HCT116 (cell line): ENCODE data around the gene SMAP2. TPM values are rescaled to one million over a fixed set of nuclear protein-coding genes. Genes with fewer than 3 reads are reported as not detected.

ENCODE experiments used
- ATAC-seq: fragments of 200-7000 bp; cut with Tn5 transposase; 2 replicates; pipeline ENCODE4 v1.9.1; 2020; ENCODE audit warnings: mild to moderate bottlenecking, moderate library complexity
- BruUV-seq: library from RNA; stranded (reverse); fragments of 400-500 nt; replicated peaks from 2 replicates; lab custom pipeline; 2021; lab: Mats Ljungman, UMichigan
- CTCF ChIA-PET: fragments of 300-600 bp; sonication (Branson Sonifier 250); formaldehyde crosslinking; loops from one replicate; lab custom pipeline; 2021; ENCODE audit warnings: antibody characterized with exemption; lab: Charles Lee
- POLR2A ChIA-PET: fragments of 300-600, 350-600 bp; sonication (Branson Sonifier 250); formaldehyde crosslinking; loops from one replicate; lab custom pipeline; 2021; ENCODE audit warnings: antibody characterized with exemption; lab: Charles Lee
- RAD21 ChIA-PET, 2 experiments: fragments of 300-600 bp; sonication (Branson Sonifier 250); formaldehyde crosslinking; loops; one replicate each; lab custom pipeline; 2023; ENCODE audit warnings: low total read pairs in 2 of 2; ENCODE audit not compliant: uncharacterized antibody in 2 of 2, unreplicated experiment in 2 of 2, low non-redundant PET in 1 of 2; lab: Charles Lee
- DNase-seq: peaks from one replicate; pipeline ENCODE4 v3.0.0-alpha.2; 2010; ENCODE audit warnings: low read depth, low spot score
- H2AFZ ChIP-seq: fragments of 200-600 bp; shearing (Covaris generic), sonication (generic); 2 replicates; pipeline ENCODE4 v1.6.1; 2017; ENCODE audit warnings: low read depth, mixed run types, mixed read lengths, antibody characterized with exemption, low read length; ENCODE audit not compliant: poor library complexity, severe bottlenecking
- H3K27ac ChIP-seq: 2 replicates; pipeline ENCODE4 v1.5.1; 2012; ENCODE audit warnings: low read depth, low read length
- H3K27me3 ChIP-seq: fragments of 200-600 bp; sonication (generic); 2 replicates; pipeline ENCODE4 v1.6.1; 2016; ENCODE audit warnings: mixed run types, low read length, mixed read lengths; ENCODE audit not compliant: insufficient read depth
- H3K36me3 ChIP-seq, 2 experiments: fragments of 200-500 bp in 1 of 2; fragments of 200-600 bp in 1 of 2; sonication (Bioruptor generic) in 1 of 2; sonication (generic) in 1 of 2; 2 replicates each; pipeline versions ENCODE4 v1.5.1 to v1.6.1; 2014 to 2016; ENCODE audit warnings: low read length in 2 of 2, inconsistent platforms in 1 of 2, mixed read lengths in 1 of 2, mixed run types in 1 of 2; ENCODE audit not compliant: insufficient read depth in 2 of 2, control insufficient read depth in 1 of 2
- H3K4me1 ChIP-seq, 2 experiments: fragments of 200-600 bp in 1 of 2; sonication (generic) in 1 of 2; 2 replicates each; pipeline versions ENCODE4 v1.5.1 to v1.6.1; 2012 to 2017; ENCODE audit warnings: low read length in 2 of 2, inconsistent platforms in 1 of 2, mild to moderate bottlenecking in 1 of 2, mixed read lengths in 1 of 2, mixed run types in 1 of 2, moderate library complexity in 1 of 2; ENCODE audit not compliant: insufficient read depth in 2 of 2, control insufficient read depth in 1 of 2
- H3K4me2 ChIP-seq: fragments of 200-600 bp; sonication (generic); 2 replicates; pipeline ENCODE4 v1.6.1; 2017; ENCODE audit warnings: mixed run types, low read length, mixed read lengths
- H3K4me3 ChIP-seq, 2 experiments: fragments of 200-600 bp in 1 of 2; sonication (generic) in 1 of 2; replicated peaks in 1 of 2; 2 replicates each; pipeline ENCODE4 v1.5.1; 2011 to 2016; ENCODE audit warnings: low read length in 2 of 2, control low read depth in 1 of 2, low read depth in 1 of 2, mild to moderate bottlenecking in 1 of 2, mixed read lengths in 1 of 2, mixed run types in 1 of 2
- H3K79me2 ChIP-seq: fragments of 200-600 bp; sonication (generic); 2 replicates; pipeline ENCODE4 v1.6.1; 2017; ENCODE audit warnings: mild to moderate bottlenecking, mixed run types, low read length, moderate library complexity, mixed read lengths; ENCODE audit not compliant: insufficient read depth
- H3K9ac ChIP-seq: fragments of 200-600 bp; sonication (generic); 2 replicates; pipeline ENCODE4 v1.6.1; 2016; ENCODE audit warnings: low read length, mixed read lengths
- H3K9me2 ChIP-seq: fragments of 200-600 bp; sonication (generic), shearing (Covaris generic); 2 replicates; pipeline ENCODE4 v1.6.1; 2017; ENCODE audit warnings: mixed run types, mild to moderate bottlenecking, moderate library complexity; ENCODE audit not compliant: insufficient read depth
- H3K9me3 ChIP-seq, 2 experiments: fragments of 200-500 bp in 1 of 2; fragments of 200-600 bp in 1 of 2; sonication (Bioruptor generic) in 1 of 2; sonication (generic) in 1 of 2; 2 replicates each; pipeline ENCODE4 v1.6.1; 2014 to 2017; ENCODE audit warnings: low read length in 2 of 2, mixed read lengths in 2 of 2, inconsistent platforms in 1 of 2, low read depth in 1 of 2, mild to moderate bottlenecking in 1 of 2, mixed run types in 1 of 2, moderate library complexity in 1 of 2; ENCODE audit not compliant: control insufficient read depth in 1 of 2, insufficient read depth in 1 of 2
- H4K20me1 ChIP-seq: fragments of 200-600 bp; sonication (generic), shearing (Covaris generic); 2 replicates; pipeline ENCODE4 v1.6.1; 2017; ENCODE audit warnings: mixed run types, mild to moderate bottlenecking, moderate library complexity; ENCODE audit not compliant: insufficient read depth
- CBX3 ChIP-seq: IDR thresholded peaks from 2 replicates; pipeline ENCODE4 v1.6.1; 2012; ENCODE audit warnings: low read depth
- EZH2 ChIP-seq: fragments of 200-600 bp; sonication (generic); IDR thresholded peaks from 2 replicates; pipeline ENCODE4 v1.6.1; 2017; ENCODE audit warnings: antibody characterized with exemption, mixed run types
- MAX ChIP-seq: IDR thresholded peaks from 2 replicates; pipeline ENCODE4 v1.6.1; 2012
- POLR2AphosphoS5 ChIP-seq: IDR thresholded peaks from 2 replicates; pipeline ENCODE4 v1.6.1; 2011; ENCODE audit warnings: mild to moderate bottlenecking, low read depth, low read length, moderate library complexity
- REST ChIP-seq: IDR thresholded peaks from 2 replicates; pipeline ENCODE4 v1.6.1; 2012; ENCODE audit warnings: low read depth
- YY1 ChIP-seq: IDR thresholded peaks from 2 replicates; pipeline ENCODE4 v1.6.1; 2011; ENCODE audit warnings: low read length, low read depth, moderate library complexity, mild to moderate bottlenecking; ENCODE audit not compliant: insufficient replicate concordance; ENCODE audit errors: extremely low read depth
- ZFX ChIP-seq: fragments of 450-650 bp; IDR thresholded peaks from 2 replicates; pipeline ENCODE4 v1.6.1; 2017
- intact Hi-C: fragments of 100-400 bp; cut with micrococcal nuclease; formaldehyde crosslinking; loops from 2 replicates; pipeline ENCODE4 v1.10.0; 2022
- total RNA-seq: library from RNA; stranded (reverse); gene quantifications from one replicate; pipeline ENCODE4 v1.2.1, GENCODE V29; 2021; ENCODE audit not compliant: unreplicated experiment

SMAP2 gene
- total RNA-seq, 1 experiment from 2014 or later, result 16.4 TPM

- Histone ChIP-seq H4K20me1 (no peaks in the 10 kb centered on the region), H3K79me2 (no peaks in the 10 kb centered on the region), H3K27ac (no peak overlapping the region), H3K36me3 (no peaks in the 10 kb centered on the region), H3K9me2 (no peaks in the 10 kb centered on the region), H3K27me3 (no peaks in the 10 kb centered on the region), H3K9ac (no peak overlapping the region), H3K4me3 (no peak overlapping the region), H3K9me3 (no peaks in the 10 kb centered on the region), H3K4me2 (no peak overlapping the region), H3K4me1 (peaks cover 0 to 4% of the 10 kb centered on the region in 2 experiments; a peak in 1 of 4 replicates), H2AFZ (peak overlapping the region; percentile 81)
- ChIA-PET CTCF (interaction anchor here (0.6 to 6.7 kb wide), 30 partner anchors 8 to 522 kb away, joined by 3 to 82 read pairs (median 6); partner anchors contain the start of genes CAP1, SMAP2 and ZMPSTE24), RAD21 (interaction anchor here (0.9 to 2.4 kb wide), 10 partner anchors 34 to 261 kb away, joined by 3 to 15 read pairs (median 4); partner anchors contain the start of gene SMAP2 (in 1 of the 2)), POLR2A (interaction anchor here (1.2 to 1.5 kb wide), 3 partner anchors 185 to 196 kb away, joined by 3 to 5 read pairs (median 4); no protein-coding TSS in a partner anchor)
- no TSS peak for BruUV-seq
- TF ChIP-seq REST (no peak), EZH2 (no peak), MAX (no peak), POLR2AphosphoS5 (no peak), YY1 (no peak), ZFX (no peak), CBX3 (no peak)
- DNase-seq, result no peak
- no peak for ATAC-seq
- intact Hi-C loops, result loop anchor here (2.0 to 10.0 kb wide), 3 partner anchors 63 to 525 kb away; no protein-coding TSS in a partner anchor
These were observed 33.9 kb upstream of the SMAP2 start for GRCh38 chr1:40339420-40340323.
